Panc1 (cell line): ENCODE results near the gene FBXO15.
A peak's percentile ranks its signal among the peaks of the same experiment; 100 is the strongest.

ENCODE experiments used
- POLR2AphosphoS5 ChIP-seq: IDR thresholded peaks from 2 replicates; pipeline ENCODE4 v1.6.1; 2012; ENCODE audit warnings: mild to moderate bottlenecking, low read depth, low read length, moderate library complexity
- TF ChIP-seq, protein P1 (sequence below): fragments of 450-650 bp; IDR thresholded peaks from 2 replicates; pipeline ENCODE4 v1.5.1; 2017; ENCODE audit warnings: mild to moderate bottlenecking

- TF ChIP-seq, protein P1, sequence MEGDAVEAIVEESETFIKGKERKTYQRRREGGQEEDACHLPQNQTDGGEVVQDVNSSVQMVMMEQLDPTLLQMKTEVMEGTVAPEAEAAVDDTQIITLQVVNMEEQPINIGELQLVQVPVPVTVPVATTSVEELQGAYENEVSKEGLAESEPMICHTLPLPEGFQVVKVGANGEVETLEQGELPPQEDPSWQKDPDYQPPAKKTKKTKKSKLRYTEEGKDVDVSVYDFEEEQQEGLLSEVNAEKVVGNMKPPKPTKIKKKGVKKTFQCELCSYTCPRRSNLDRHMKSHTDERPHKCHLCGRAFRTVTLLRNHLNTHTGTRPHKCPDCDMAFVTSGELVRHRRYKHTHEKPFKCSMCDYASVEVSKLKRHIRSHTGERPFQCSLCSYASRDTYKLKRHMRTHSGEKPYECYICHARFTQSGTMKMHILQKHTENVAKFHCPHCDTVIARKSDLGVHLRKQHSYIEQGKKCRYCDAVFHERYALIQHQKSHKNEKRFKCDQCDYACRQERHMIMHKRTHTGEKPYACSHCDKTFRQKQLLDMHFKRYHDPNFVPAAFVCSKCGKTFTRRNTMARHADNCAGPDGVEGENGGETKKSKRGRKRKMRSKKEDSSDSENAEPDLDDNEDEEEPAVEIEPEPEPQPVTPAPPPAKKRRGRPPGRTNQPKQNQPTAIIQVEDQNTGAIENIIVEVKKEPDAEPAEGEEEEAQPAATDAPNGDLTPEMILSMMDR = peak; percentile 94
- no peak for TF ChIP-seq POLR2AphosphoS5
These were observed 106.9 kb downstream of the FBXO15 start for GRCh38 chr18:74040459-74041332.
